NCI-H2196 (cell line): ENCODE measurements around the gene BPGM.

Experiments
- DNase-seq: peaks from one replicate; lab custom pipeline; 2025; ENCODE audit not compliant: unreplicated experiment; lab: John Stamatoyannopoulos, UW

BPGM gene

GRCh38 chr7:134695321-134695860 is 48.7 kb downstream of the BPGM start:
- DNase-seq, result no peak

- no peak for DNase-seq
Measured at GRCh38 chr7:134696261-134696660, 49.6 kb downstream of the BPGM start.

GRCh38 chr7:134697205-134697886 is 50.7 kb downstream of the BPGM start:
- no peak for DNase-seq

- no peak for DNase-seq
Measured at GRCh38 chr7:134698481-134698880, 51.8 kb downstream of the BPGM start.

GRCh38 chr7:134699021-134699818 is 52.6 kb downstream of the BPGM start:
- DNase-seq, result no peak

GRCh38 chr7:134699899-134700298 is 53.2 kb downstream of the BPGM start:
- DNase-seq, result no peak

- DNase-seq, result no peak
Measured at GRCh38 chr7:134701272-134701671, 54.6 kb downstream of the BPGM start.

- no peak for DNase-seq
Measured at GRCh38 chr7:134702366-134703240, 56.0 kb downstream of the BPGM start.

- DNase-seq, result no peak
Measured at GRCh38 chr7:134703241-134703594, 56.6 kb downstream of the BPGM start.

GRCh38 chr7:134703782-134704181 is 57.1 kb downstream of the BPGM start:
- no peak for DNase-seq

GRCh38 chr7:134704827-134705226 is 58.2 kb downstream of the BPGM start:
- DNase-seq, result no peak

- no peak for DNase-seq
Measured at GRCh38 chr7:134705716-134706115, 59.1 kb downstream of the BPGM start.

- no peak for DNase-seq
Measured at GRCh38 chr7:134706468-134706867, 59.8 kb downstream of the BPGM start.

- no peak for DNase-seq
Measured at GRCh38 chr7:134707663-134708378, 61.2 kb downstream of the BPGM start.

- DNase-seq, result no peak
Measured at GRCh38 chr7:134708692-134709091, 62.0 kb downstream of the BPGM start.

GRCh38 chr7:134709197-134709596 is 62.5 kb downstream of the BPGM start:
- no peak for DNase-seq

- no peak for DNase-seq
Measured at GRCh38 chr7:134710511-134710853, 63.8 kb downstream of the BPGM start.

- DNase-seq, result no peak
Measured at GRCh38 chr7:134710854-134711624, 64.4 kb downstream of the BPGM start.

GRCh38 chr7:134712196-134712595 is 65.5 kb downstream of the BPGM start:
- no peak for DNase-seq
